ENCODE results near the gene DNAH11.

The DNAH11 gene

GRCh38 chr7:21605008-21605585 lies 62.3 kb downstream of the DNAH11 start:
- Histone ChIP-seq H4K20me1 (no peaks in the 10 kb centered on the region), H3K27me3 (no peaks in the 10 kb centered on the region), H3K9ac (no peak overlapping the region), H3K4me2 (no peak overlapping the region), H3K27ac (no peak overlapping the region), H3K4me3 (no peak overlapping the region), H3K4me1 (no peaks in the 10 kb centered on the region), H3K9me3 (replicated peaks in 1 of 11) (no peaks in the 10 kb centered on the region), H3K36me3 (no peaks in the 10 kb centered on the region)
- no peak for TF ChIP-seq Cebpa-rat (IDR thresholded peaks at IDR 0.05)

GRCh38 chr7:21608465-21608864 lies 65.6 kb downstream of the DNAH11 start:
- no peak for TF ChIP-seq Cebpa-rat (IDR thresholded peaks at IDR 0.05)
- no peak overlapping the region for H3K9ac ChIP-seq

GRCh38 chr7:21611129-21611528 lies 68.3 kb downstream of the DNAH11 start:
- H3K4me1 ChIP-seq, result no peaks in the 10 kb centered on the region
- no peaks in the 10 kb centered on the region for H3K9me3 ChIP-seq (replicated peaks in 1 of 11)
- no peak overlapping the region for H3K4me3 ChIP-seq
- no peaks in the 10 kb centered on the region for H3K36me3 ChIP-seq
- no peak overlapping the region for H3K27ac ChIP-seq
- TF ChIP-seq Cebpa-rat (IDR thresholded peaks at IDR 0.05), result no peak
- H3K9ac ChIP-seq, result no peak overlapping the region
- H3K4me2 ChIP-seq, result no peak overlapping the region
- H4K20me1 ChIP-seq, result no peaks in the 10 kb centered on the region
- H3K27me3 ChIP-seq, result no peaks in the 10 kb centered on the region

More at GRCh38 chr7:21608465-21608864, 65.6 kb downstream of the DNAH11 start:
- Histone ChIP-seq H3K4me2 (no peak overlapping the region), H4K20me1 (no peaks in the 10 kb centered on the region), H3K4me1 (no peaks in the 10 kb centered on the region), H3K27me3 (no peaks in the 10 kb centered on the region), H3K27ac (no peak overlapping the region), H3K4me3 (no peak overlapping the region), H3K36me3 (no peaks in the 10 kb centered on the region), H3K9me3 (replicated peaks in 1 of 11) (no peaks in the 10 kb centered on the region)

DNA sequence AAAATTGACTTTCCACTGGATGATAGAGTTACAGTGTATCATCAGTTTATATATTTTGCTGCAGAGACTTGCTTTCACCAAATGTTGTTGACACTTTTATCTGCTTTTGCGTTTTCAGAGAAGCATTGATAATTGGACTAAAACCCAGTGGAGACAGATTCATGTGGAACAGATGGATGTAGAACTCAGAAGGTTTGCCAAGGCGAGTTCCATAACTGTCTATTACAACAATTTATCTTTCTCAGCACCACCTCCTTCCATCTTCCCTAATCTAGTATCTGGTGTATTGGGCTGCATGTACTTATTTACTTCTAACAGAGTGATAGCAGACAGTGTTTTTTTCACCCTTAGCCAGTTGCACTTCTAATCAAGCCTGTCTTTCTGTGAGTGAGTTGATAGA lies 73.3 kb downstream of the DNAH11 start:
- Histone ChIP-seq H3K27me3 (no peaks in the 10 kb centered on the region), H3K4me3 (no peak overlapping the region), H3K9ac (no peak overlapping the region)

GRCh38 chr7:21616796-21617436 lies 74.1 kb downstream of the DNAH11 start:
- Histone ChIP-seq H3K4me1 (no peaks in the 10 kb centered on the region), H3K9ac (no peak overlapping the region), H3K36me3 (no peaks in the 10 kb centered on the region), H3K27me3 (no peaks in the 10 kb centered on the region), H3K9me3 (replicated peaks in 1 of 11) (no peaks in the 10 kb centered on the region), H3K4me2 (no peak overlapping the region), H3K4me3 (no peak overlapping the region), H4K20me1 (no peaks in the 10 kb centered on the region), H3K27ac (no peak overlapping the region)
- no peak for TF ChIP-seq Cebpa-rat (IDR thresholded peaks at IDR 0.05)

More for the DNA sequence above, 73.3 kb downstream of the DNAH11 start:
- Histone ChIP-seq H3K36me3 (no peaks in the 10 kb centered on the region), H3K4me2 (no peak overlapping the region), H4K20me1 (no peaks in the 10 kb centered on the region), H3K4me1 (no peaks in the 10 kb centered on the region), H3K9me3 (replicated peaks in 1 of 11) (no peaks in the 10 kb centered on the region), H3K27ac (no peak overlapping the region)
- TF ChIP-seq Cebpa-rat (IDR thresholded peaks at IDR 0.05), result no peak

GRCh38 chr7:21617513-21617912 lies 74.7 kb downstream of the DNAH11 start:
- Histone ChIP-seq H3K36me3 (no peaks in the 10 kb centered on the region), H4K20me1 (no peaks in the 10 kb centered on the region), H3K4me2 (no peak overlapping the region), H3K27ac (no peak overlapping the region), H3K4me3 (no peak overlapping the region), H3K4me1 (no peaks in the 10 kb centered on the region), H3K27me3 (no peaks in the 10 kb centered on the region), H3K9ac (no peak overlapping the region), H3K9me3 (replicated peaks in 1 of 11) (peaks cover 0 to 2% (median 0%) of the 10 kb centered on the region in 11 experiments; a peak in 1 of 22 replicates)
- no peak for TF ChIP-seq Cebpa-rat (IDR thresholded peaks at IDR 0.05)

GRCh38 chr7:21617916-21618390 lies 75.1 kb downstream of the DNAH11 start:
- no peak overlapping the region for H3K27ac ChIP-seq
- H3K4me3 ChIP-seq, result no peak overlapping the region
- H3K4me2 ChIP-seq, result no peak overlapping the region
- no peaks in the 10 kb centered on the region for H3K36me3 ChIP-seq
- H3K4me1 ChIP-seq, result no peaks in the 10 kb centered on the region
- TF ChIP-seq Cebpa-rat (IDR thresholded peaks at IDR 0.05), result no peak
- H4K20me1 ChIP-seq, result no peaks in the 10 kb centered on the region
- H3K9ac ChIP-seq, result no peak overlapping the region
- H3K27me3 ChIP-seq, result no peaks in the 10 kb centered on the region
- peaks cover 0 to 2% (median 0%) of the 10 kb centered on the region in 11 experiments; a peak in 1 of 22 replicates for H3K9me3 ChIP-seq (replicated peaks in 1 of 11)

DNA sequence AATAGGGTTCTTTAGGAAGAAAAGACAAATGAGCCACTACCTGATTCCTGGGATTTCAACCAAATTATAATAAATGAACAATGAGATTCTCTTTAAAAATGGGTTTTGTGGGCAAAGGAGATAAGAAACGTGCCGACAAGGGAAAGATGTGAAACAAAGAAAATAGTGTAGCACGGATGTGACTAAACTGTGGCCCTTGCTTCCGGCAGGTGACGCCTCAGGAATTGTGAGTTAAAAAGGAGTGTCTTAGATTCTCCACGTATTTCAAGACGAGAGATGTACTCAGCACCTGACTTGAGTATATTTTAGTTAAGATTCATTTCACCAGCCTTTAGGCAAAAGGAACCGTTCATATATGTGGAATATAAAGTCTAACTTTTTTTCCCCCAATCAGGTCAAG lies 75.9 kb downstream of the DNAH11 start:
- TF ChIP-seq Cebpa-rat (IDR thresholded peaks at IDR 0.05), result no peak
- no peaks in the 10 kb centered on the region for H4K20me1 ChIP-seq
- no peak overlapping the region for H3K27ac ChIP-seq

DNA sequence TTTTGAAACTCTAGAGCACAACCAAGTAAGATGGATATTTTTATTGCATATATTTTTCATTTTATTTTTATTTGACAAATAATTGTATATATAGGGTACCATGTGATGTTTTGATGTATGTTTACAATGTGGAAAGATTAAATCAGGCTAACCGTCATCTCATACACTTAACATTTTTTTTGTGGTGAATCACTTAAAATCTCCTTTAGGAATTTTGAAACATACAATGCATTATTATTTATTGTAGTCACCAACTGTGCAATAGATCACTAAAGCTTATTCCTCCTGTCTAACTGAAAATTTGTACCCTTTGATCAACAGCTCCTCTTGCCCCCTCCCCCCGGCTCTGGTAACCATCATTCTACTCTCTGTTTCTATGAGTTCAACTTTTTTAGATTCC lies 77.2 kb downstream of the DNAH11 start:
- Histone ChIP-seq H3K9me3 (replicated peaks in 1 of 11) (peaks cover 0 to 2% (median 0%) of the 10 kb centered on the region in 11 experiments; a peak in 1 of 22 replicates), H3K27ac (no peak overlapping the region), H3K4me3 (no peak overlapping the region), H3K9ac (no peak overlapping the region), H3K4me2 (no peak overlapping the region), H3K36me3 (no peaks in the 10 kb centered on the region), H3K4me1 (peaks cover 0 to 5% (median 0%) of the 10 kb centered on the region in 10 experiments; a peak in 3 of 20 replicates), H4K20me1 (no peaks in the 10 kb centered on the region), H3K27me3 (no peaks in the 10 kb centered on the region)
- TF ChIP-seq Cebpa-rat (IDR thresholded peaks at IDR 0.05), result no peak

More for the DNA sequence above, 75.9 kb downstream of the DNAH11 start:
- H3K36me3 ChIP-seq, result no peaks in the 10 kb centered on the region
- H3K9me3 ChIP-seq (replicated peaks in 1 of 11), result peaks cover 0 to 2% (median 0%) of the 10 kb centered on the region in 11 experiments; a peak in 1 of 22 replicates
- H3K9ac ChIP-seq, result no peak overlapping the region
- no peaks in the 10 kb centered on the region for H3K4me1 ChIP-seq
- H3K4me2 ChIP-seq, result no peak overlapping the region
- H3K27me3 ChIP-seq, result no peaks in the 10 kb centered on the region
- H3K4me3 ChIP-seq, result no peak overlapping the region

- Histone ChIP-seq H3K9me3 (replicated peaks in 1 of 11) (peaks cover 0 to 2% (median 0%) of the 10 kb centered on the region in 11 experiments; a peak in 1 of 22 replicates), H3K27ac (no peak overlapping the region), H3K4me3 (no peak overlapping the region), H3K36me3 (no peaks in the 10 kb centered on the region), H3K4me2 (no peak overlapping the region), H3K4me1 (peaks cover 0 to 5% (median 0%) of the 10 kb centered on the region in 10 experiments; a peak in 3 of 20 replicates), H3K27me3 (no peaks in the 10 kb centered on the region), H4K20me1 (no peaks in the 10 kb centered on the region), H3K9ac (no peak overlapping the region)
- TF ChIP-seq Cebpa-rat (IDR thresholded peaks at IDR 0.05), result no peak
These were observed 81.5 kb downstream of the DNAH11 start for GRCh38 chr7:21624320-21624719.
